ENCODE measurements around the gene NCAPD3. TPM values are rescaled to one million over a fixed set of nuclear protein-coding genes. Genes with fewer than 3 reads are reported as not detected.

Gene NCAPD3
- total RNA-seq, 1 experiment from 2014 or later: 49.6 TPM

DNA sequence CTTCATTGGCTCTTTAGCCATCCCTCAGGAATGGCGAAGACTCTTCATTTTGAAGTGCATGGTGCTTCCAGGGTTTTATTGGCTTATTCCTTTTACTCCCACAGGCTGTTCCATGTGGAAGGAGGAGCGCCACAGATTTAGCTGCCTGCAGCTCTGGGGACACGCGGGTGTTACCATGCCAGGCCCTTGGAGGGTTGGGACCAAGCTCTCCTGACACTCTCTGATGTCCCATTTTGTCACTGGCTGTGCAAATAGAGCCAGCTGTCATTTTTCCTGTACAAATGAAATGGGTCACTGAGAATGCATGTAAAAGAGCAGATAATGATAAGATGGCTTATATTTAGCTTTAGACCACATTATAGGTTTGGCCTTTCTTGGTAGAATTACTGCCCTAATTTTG, 20.1 kb upstream of the NCAPD3 start:
- H3K9me3 ChIP-seq (ENCODE audit: insufficient read depth, low read depth): no peaks in the 10 kb centered on the region
- CTCF ChIA-PET: no interaction called here
- BruUV-seq (replicated peaks): no TSS peak
- H3K36me3 ChIP-seq (ENCODE audit: low read depth): no peaks in the 10 kb centered on the region
- H3K79me2 ChIP-seq (ENCODE audit: low read depth): no peaks in the 10 kb centered on the region
- H4K20me1 ChIP-seq (ENCODE audit: insufficient read depth): no peaks in the 10 kb centered on the region
- POLR2A ChIA-PET (ENCODE audit: unreplicated experiment): no interaction called here
- no peak for DNase-seq
- no peaks in the 10 kb centered on the region for H3F3A ChIP-seq (ENCODE audit: insufficient read depth, low read depth)
- H3K4me2 ChIP-seq: no peak overlapping the region
- no peaks in the 10 kb centered on the region for H3K4me1 ChIP-seq (replicated peaks; ENCODE audit: insufficient read depth)
- no peak overlapping the region for H3K4me3 ChIP-seq
- no peak overlapping the region for H3K27ac ChIP-seq
- no peaks in the 10 kb centered on the region for H3K27me3 ChIP-seq (ENCODE audit: insufficient read depth, low read depth)
- TF ChIP-seq, protein P1, sequence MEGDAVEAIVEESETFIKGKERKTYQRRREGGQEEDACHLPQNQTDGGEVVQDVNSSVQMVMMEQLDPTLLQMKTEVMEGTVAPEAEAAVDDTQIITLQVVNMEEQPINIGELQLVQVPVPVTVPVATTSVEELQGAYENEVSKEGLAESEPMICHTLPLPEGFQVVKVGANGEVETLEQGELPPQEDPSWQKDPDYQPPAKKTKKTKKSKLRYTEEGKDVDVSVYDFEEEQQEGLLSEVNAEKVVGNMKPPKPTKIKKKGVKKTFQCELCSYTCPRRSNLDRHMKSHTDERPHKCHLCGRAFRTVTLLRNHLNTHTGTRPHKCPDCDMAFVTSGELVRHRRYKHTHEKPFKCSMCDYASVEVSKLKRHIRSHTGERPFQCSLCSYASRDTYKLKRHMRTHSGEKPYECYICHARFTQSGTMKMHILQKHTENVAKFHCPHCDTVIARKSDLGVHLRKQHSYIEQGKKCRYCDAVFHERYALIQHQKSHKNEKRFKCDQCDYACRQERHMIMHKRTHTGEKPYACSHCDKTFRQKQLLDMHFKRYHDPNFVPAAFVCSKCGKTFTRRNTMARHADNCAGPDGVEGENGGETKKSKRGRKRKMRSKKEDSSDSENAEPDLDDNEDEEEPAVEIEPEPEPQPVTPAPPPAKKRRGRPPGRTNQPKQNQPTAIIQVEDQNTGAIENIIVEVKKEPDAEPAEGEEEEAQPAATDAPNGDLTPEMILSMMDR (conservative IDR thresholded peaks at IDR 0.05): no peak
- no peak for TF ChIP-seq EZH2 (IDR thresholded peaks at IDR 0.05; ENCODE audit: low read depth)
- no peak overlapping the region for H2AFZ ChIP-seq
- intact Hi-C loops (cut with micrococcal nuclease; ENCODE audit: unreplicated experiment): no loop called here
- H3K9me2 ChIP-seq (ENCODE audit: insufficient read depth): no peaks in the 10 kb centered on the region

DNA sequence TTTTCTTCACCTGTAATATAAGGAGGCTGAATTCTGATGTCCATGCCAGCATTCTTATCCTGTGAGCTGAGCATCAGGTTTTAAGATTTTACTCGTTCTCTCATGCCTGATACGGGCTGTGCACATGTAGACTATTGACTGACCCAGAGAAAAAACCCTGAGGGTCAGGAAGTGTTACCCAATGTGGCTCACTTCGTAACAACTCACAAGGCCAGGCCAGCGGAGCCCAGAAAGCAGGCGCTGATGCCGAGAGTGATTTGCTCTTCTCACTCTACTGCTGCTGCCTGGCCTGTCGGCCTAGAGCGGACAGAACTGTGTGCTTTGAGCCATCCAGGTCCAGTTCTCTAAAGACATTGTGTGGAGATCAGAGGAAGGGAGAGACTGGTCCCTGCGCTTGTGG, 18.6 kb upstream of the NCAPD3 start:
- Histone ChIP-seq H3K4me1 (replicated peaks; ENCODE audit: insufficient read depth) (no peaks in the 10 kb centered on the region), H3K36me3 (ENCODE audit: low read depth) (no peaks in the 10 kb centered on the region), H3K27me3 (ENCODE audit: insufficient read depth, low read depth) (no peaks in the 10 kb centered on the region), H3K27ac (no peak overlapping the region), H3K9me2 (ENCODE audit: insufficient read depth) (no peaks in the 10 kb centered on the region), H3K4me2 (no peak overlapping the region), H3F3A (ENCODE audit: insufficient read depth, low read depth) (no peaks in the 10 kb centered on the region), H3K79me2 (ENCODE audit: low read depth) (no peaks in the 10 kb centered on the region), H2AFZ (no peak overlapping the region), H4K20me1 (ENCODE audit: insufficient read depth) (no peaks in the 10 kb centered on the region), H3K9me3 (ENCODE audit: insufficient read depth, low read depth) (no peaks in the 10 kb centered on the region), H3K4me3 (no peak overlapping the region)
- POLR2A ChIA-PET (ENCODE audit: unreplicated experiment): no interaction called here
- CTCF ChIA-PET: no interaction called here
- BruUV-seq (replicated peaks): no TSS peak
- TF ChIP-seq, protein P1 (conservative IDR thresholded peaks at IDR 0.05): no peak
- TF ChIP-seq EZH2 (IDR thresholded peaks at IDR 0.05; ENCODE audit: low read depth): no peak
- intact Hi-C loops (cut with micrococcal nuclease; ENCODE audit: unreplicated experiment): no loop called here
- no peak for DNase-seq

DNA sequence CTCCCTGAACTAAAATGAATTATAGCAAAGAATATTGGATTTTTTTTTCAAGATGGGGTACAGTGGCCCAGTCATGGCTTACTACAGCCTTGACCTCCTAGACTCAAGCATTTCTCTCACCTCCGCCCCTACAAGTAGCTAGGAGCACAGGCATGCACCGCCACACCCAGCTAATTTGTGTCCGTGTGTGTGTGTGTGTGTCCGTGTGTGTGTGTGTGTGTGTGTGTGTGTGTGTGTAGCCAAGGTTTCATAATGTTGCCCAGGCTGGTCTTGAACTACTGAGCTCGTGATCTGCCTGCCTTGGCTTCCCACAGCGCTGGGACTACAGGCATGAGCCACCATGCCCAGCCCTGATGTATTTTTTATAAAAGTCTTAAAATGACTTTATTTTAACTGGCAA, 16.8 kb upstream of the NCAPD3 start:
- Histone ChIP-seq H3K79me2 (ENCODE audit: low read depth) (no peaks in the 10 kb centered on the region), H4K20me1 (ENCODE audit: insufficient read depth) (no peaks in the 10 kb centered on the region), H3K27me3 (ENCODE audit: insufficient read depth, low read depth) (no peaks in the 10 kb centered on the region), H3K4me3 (no peak overlapping the region), H3K4me1 (replicated peaks; ENCODE audit: insufficient read depth) (no peaks in the 10 kb centered on the region), H3F3A (ENCODE audit: insufficient read depth, low read depth) (no peaks in the 10 kb centered on the region), H3K9me3 (ENCODE audit: insufficient read depth, low read depth) (no peaks in the 10 kb centered on the region), H2AFZ (no peak overlapping the region), H3K36me3 (ENCODE audit: low read depth) (no peaks in the 10 kb centered on the region), H3K4me2 (no peak overlapping the region), H3K27ac (no peak overlapping the region), H3K9me2 (ENCODE audit: insufficient read depth) (no peaks in the 10 kb centered on the region)
- no TSS peak for BruUV-seq (replicated peaks)
- ChIA-PET POLR2A (ENCODE audit: unreplicated experiment) (no interaction called here), CTCF (no interaction called here)
- no peak for DNase-seq
- intact Hi-C loops (cut with micrococcal nuclease; ENCODE audit: unreplicated experiment): no loop called here
- no peak for TF ChIP-seq EZH2 (IDR thresholded peaks at IDR 0.05; ENCODE audit: low read depth)
- TF ChIP-seq, protein P1 (conservative IDR thresholded peaks at IDR 0.05): no peak
